HG03039 (cell line): ENCODE results near the gene BEND6.
"Not testable (repeated sequence)": the region's sequence is repeated elsewhere in the genome, so short reads cannot be mapped to it uniquely, and the experiment has no call there.

Experiments
- ATAC-seq: cut with Tn5 transposase; IDR thresholded peaks from one replicate; pipeline ENCODE4 v1.9.1; 2021; ENCODE audit warnings: mild to moderate bottlenecking, moderate library complexity; ENCODE audit not compliant: unreplicated experiment

Gene BEND6

DNA sequence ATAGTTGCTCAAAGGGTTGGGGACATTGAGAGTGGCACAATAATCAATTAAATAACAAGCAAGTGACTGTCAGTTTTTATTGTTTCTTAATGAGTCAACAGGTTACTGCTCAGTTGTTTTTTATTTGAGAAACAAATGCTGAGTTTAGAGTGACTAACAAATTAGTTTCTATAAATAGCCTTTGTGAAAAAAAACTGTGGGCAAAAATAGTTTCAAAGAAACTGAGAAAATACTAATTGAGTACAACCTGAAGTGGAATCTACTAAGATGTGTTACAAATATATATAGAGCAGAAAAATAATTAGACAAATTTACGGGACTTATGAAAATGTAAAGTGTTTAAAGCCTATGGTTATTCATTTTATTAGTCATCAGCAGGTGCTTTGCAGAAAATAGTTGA lies 22.3 kb downstream of the BEND6 start:
- ATAC-seq = no peak

DNA sequence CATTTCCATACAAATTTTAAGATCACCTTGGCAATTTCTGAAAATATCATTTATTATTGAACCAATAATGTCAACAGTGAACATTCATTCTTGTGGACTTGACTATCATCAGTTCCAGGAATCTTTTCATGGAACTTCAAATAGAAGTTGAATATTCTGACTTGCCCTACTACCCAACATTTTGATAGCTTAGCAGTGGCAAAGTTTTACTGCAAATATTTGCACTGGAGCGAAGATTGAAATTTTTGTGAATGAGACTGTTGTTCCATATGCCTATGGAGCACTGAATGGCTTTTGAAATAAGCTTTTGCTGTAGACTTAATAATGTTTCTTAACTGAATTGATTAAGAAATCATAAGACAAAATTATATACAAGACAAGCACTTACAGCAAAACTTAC lies 23.6 kb downstream of the BEND6 start:
- ATAC-seq = no peak

DNA sequence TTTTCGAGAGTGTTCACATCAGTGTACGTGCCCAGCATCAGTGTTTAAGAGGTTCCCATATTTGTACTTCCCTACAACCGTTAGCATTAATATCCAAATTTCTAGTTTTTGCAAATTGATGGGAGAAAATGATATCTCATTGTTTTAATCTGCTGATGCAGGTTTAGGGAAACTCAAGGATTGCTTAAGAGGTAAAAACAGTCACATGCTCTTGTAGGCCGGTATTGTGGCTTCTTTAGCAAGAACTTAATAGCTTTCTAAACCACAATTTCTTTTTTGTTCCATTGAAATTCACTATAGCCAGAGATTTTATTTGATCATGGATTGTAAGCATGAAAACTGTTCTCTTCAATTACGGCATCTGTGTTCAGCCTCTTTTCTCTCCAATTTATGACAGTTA lies 29.5 kb downstream of the BEND6 start:
- ATAC-seq = no peak

DNA sequence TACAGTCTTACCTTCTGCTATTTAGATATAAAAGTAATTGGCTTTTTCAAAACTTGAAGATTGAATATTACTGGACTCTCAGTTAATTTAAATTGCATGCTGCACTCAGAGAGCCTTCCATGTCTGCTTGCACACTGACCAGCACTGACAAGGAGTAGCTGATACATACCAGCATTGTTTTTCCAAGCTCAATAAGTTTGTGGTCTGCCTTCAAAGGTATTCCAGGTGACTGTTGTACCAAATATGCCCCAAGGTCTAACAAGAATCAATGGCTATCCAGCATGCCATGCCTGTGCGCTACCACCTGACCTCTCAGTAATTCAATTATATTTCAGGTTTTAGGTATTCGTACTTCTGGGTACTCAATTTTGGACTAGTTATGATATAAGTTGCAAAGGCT lies 30.0 kb downstream of the BEND6 start:
- no peak for ATAC-seq

DNA sequence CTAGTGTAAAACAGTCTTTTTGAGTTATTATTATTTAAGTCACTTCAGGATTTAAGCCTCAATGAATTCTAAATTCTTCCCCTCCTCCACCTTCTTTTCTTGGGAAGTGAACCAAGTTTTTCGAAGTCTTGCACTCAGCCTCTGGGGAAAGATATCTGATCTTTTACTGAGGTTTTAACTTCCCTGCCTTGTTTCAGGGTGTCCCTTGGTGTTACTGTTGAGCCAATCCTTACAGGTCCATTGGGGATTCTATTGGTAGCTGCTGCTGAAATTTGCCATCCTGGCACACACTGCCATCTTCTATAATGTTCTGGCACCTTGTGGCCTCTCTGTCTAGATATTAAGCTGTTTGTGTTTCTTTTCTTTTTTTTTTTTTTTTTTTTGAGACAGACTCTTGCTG lies 31.7 kb downstream of the BEND6 start:
- no peak for ATAC-seq

DNA sequence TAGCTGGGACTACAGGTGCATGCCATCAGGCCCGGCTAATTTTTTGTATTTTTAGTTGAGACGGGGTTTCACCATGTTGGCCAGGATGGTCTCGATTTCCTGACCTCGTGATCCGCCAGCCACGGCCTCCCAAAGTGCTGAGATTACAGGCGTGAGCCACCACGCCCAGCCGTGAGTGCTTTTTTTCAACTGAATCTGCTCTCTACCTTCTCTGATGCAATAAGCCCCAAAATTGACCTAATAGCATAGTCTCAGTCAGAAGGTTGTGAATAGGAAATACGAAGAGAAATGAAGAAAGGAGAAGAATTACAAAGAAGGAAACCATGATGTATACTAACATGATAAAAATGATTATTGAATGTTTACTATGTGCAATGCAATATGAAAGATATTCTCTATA lies 33.2 kb downstream of the BEND6 start:
- no peak for ATAC-seq

DNA sequence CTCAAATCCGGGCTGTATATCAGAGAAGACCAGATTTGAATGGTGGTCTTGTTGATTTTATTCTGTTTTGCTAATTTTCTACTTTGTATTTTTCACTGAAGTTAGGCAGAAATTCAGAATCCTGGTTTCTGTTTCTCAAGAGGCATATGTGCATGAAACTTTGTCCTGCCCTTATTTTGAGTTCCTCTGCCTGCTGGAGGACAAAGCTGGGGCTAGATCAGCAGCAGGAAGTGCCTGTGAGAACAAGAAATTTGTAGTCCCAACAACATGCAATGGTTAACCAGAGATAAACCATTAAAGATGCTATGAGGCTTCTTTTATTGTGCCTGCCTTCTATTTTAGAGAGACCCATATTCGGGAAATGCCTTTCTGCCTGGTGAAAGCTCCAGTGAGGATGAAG lies 37.1 kb downstream of the BEND6 start:
- ATAC-seq = no peak

DNA sequence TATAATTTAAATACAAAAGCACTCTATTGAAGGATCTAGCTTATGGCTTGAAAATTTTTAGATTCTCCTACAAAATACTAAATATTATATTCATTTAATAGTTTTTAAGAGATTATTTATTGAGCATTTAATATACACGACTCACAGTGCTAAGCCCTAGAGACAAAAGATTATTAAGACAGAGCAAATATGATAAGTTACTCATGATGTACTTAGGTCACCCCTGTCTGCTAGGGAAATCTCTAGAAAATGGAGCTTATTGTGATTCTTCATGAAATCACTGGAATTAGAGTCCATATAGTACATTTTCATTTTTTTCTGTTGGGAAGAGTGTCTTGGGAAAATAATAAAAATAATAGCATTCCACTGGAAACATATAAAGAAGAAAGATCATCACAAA lies 37.8 kb downstream of the BEND6 start:
- ATAC-seq = no peak

DNA sequence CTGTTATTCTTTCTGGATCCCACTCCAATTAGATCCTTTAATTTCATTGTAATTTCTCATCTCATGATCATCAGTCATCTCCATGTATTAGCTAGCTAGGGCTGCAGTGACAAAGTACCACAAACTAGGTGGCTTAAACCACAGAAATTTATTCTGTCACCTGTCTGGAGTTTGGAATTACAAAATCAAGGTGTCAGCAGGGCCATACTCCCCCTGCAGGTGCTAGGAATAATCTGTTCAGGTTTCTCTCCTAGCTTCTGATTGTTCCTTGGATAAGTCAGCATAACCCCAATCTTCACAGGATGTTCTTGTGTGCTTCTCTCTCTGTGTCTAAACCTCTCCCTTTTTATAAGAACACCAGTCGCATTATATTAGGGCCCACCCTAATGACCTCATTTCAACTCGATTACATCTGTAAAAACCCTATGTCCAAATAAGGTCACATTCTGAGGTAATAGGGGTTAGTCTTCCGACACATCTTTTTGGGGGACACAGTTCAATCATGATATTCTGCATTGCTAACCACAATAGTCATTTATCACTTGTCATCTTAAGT lies 40.5 kb downstream of the BEND6 start:
- no peak for ATAC-seq

DNA sequence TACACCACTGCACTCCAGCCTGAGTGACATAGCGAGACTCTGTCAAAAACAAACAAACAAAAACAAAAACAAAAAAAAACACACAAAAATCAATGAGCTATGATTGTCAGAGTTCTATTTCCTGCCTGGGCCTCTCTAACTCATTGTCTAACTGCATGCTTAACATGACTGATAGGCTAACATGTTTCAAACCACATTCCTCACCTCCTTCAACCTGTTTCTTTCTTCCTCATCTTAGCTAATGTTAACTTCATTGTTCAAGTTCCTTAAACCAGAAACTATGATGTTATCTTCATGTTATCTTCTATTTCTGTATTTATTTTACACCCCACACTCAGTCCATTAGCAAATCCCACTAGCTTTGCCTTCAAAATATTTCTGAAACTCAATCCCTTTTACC lies 41.5 kb downstream of the BEND6 start:
- ATAC-seq = no peak

DNA sequence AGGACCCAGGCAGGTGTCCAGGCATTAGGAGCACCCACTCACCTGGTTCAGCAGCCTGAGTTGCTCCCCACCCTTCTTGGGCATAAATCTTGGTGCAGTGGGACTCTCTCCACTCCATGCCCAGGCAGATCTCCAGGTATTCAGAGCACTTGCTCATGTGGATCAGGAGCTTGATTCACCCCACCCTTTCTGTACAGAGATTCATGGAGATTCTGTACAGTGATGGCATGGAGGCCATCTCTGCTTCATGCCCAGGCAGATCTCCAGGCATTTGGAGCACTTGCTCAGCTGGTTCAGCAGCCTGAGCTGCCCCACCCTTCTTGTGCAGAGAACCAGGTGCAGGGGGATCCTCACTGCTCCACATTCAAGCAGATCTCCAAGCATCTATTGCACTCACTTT lies 44.1 kb downstream of the BEND6 start:
- ATAC-seq = no peak

DNA sequence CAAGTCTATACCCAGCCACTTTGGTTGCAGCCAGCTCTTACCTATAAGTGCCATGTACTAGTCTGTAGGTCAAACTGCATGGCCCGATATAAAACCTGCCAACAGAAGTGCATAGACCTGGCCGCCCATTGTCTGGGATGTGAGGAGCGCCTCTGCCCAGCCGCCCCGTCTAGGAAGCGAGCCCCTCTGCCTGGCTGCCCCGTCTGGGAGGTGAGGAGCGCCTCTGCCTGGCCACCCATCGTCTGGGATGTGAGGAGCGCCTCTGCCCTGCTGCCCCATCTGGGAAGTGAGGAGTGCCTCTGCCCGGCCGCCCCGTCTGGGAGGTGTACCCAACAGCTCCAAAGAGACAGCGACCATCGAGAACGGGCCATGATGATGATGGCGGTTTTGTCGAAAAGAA lies 44.8 kb downstream of the BEND6 start:
- ATAC-seq = not testable (repeated sequence)

DNA sequence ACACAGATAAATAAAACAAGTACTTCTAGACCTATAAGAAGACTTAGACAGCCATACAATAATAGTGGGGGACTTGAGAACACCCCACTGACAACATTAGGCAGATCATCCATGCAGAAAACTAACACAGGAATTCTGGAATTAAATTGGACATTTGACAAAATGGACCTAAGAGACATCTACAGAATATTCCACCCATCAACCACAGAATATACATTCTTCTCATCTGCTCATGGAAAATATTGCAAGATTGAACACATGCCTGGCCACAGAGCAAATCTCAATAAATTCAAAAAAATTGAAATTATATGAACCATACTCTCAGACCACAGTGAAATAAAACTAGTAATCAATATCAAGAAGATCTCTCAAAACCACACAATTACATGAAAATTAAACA lies 47.3 kb downstream of the BEND6 start:
- no peak for ATAC-seq

DNA sequence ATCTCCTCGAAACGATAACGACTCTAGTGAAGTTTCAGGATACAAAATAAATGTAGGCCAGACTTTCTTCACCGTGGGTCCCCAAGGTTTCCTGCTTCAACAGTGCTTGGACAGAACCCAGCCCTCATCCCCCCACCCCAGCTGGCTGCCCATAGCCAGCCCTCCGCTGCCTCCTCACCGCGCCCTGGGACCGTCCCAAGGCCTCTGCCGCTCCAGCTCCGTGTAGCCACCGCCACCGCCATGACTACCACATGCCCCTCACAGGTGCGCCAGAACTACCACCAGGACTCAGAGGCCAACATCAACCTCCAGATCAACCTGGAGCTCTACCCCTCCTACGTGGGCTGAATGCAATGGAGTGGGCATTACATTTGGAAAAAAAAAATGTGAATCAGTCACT lies 49.4 kb downstream of the BEND6 start:
- no peak for ATAC-seq

DNA sequence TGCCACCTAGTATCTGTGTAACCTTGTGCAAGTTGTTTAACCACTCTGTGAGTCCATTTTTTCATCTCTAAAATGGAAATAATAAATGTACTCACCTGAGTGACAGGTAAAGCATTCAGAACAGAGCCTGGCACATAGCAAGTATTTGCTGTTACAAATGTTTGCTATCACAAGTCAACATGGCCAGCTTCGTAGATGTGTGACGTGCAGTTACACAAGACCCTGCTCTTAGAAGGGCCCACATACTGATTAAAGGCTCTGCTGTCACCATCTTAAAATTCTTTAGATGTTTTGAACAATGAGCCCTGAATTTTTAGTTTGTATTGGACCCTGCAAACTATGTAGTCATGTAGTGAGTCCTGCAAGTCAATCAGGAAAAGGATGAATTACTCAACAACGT lies 51.2 kb downstream of the BEND6 start:
- no peak for ATAC-seq

DNA sequence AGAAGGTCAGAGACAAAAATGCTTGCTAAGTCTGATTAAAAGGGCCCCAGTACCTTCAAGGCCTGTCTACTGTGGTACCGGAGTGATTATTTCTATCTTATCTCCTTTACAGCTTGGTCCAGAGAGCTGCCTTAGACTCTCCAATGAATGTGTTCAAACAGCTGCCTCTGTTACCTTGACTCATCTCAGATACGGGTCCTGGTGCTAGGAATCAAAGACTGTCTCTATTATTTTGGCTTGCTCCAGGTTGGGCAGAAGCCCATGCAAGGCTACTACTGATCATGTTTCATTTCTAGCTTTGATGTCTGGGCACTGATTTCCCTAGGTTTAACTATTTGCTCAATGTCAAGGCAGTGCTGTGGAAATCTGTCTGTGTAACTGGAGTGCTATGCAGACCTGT lies 53.2 kb downstream of the BEND6 start:
- not testable (repeated sequence) for ATAC-seq

DNA sequence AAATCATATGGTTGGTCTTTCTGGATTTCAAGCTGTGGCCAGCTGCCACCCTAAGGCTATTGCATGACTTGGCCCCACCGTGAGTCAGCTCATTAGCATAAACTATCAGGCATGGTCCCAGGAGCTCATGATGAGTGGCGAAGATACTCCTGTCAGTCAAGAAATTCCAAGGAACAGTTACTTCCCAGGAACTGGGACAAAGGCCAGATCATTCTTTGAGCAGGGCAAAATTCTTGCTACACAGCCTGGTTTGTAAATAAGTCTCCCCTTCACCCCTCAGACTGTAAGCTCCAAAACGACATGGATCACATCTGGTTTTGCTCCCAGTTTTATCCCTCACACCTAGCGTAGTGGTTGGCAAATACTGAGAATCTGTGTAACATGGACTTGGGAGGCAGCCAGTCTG lies 58.6 kb downstream of the BEND6 start:
- ATAC-seq = no peak

DNA sequence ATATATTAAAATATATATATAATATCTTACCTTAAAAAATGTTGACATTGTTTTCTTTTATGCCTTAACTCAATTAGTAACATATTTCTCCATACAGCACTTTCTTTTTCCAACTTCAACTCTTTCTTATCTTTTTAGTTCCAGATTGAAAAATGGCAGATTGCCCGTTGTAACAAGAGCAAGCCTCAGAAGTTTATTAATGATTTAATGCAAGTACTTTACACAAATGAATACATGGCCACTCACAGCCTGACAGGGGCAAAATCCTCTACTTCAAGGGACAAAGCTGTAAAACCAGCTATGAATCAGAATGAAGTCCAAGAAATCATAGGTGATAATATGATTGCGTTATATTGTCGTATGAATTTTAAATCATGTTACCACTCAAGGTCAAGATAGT lies 62.2 kb downstream of the BEND6 start:
- no peak for ATAC-seq

DNA sequence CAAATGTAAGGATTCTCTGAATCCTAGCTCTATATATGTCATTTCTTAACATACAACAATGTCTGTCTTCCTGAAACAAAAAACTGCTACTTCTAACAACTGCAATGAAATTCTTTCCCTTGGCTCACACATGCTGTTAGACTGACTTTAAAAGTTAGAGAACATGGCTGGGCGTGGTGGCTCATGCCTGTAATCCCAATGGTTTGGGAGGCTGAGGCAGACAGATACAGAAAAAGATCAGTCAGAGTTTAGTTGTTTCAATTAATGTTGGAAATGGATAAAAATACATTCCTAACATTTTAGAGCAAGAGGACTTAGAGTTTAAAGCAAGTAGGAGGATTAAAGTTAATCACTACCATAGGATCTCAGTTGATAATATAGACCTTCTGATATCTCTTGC lies 62.9 kb downstream of the BEND6 start:
- no peak for ATAC-seq

DNA sequence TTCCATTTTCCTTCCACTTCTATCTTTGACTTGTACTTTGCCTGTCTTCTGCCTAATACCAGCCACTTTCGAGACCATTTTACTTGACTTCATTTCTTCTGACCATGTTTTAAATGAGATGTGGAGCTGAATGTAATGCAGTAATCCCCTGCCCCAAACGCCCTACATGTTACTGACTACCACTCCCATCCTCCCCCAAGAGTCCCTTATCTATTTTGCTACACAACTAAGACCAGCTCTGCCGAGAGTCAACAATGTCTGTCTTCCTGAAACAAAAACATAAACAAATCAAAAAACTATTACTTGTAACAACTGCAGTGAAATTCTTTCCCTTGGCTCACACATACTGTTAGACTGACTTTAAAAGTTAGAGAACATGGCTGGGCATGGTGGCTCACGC lies 64.5 kb downstream of the BEND6 start:
- no peak for ATAC-seq

DNA sequence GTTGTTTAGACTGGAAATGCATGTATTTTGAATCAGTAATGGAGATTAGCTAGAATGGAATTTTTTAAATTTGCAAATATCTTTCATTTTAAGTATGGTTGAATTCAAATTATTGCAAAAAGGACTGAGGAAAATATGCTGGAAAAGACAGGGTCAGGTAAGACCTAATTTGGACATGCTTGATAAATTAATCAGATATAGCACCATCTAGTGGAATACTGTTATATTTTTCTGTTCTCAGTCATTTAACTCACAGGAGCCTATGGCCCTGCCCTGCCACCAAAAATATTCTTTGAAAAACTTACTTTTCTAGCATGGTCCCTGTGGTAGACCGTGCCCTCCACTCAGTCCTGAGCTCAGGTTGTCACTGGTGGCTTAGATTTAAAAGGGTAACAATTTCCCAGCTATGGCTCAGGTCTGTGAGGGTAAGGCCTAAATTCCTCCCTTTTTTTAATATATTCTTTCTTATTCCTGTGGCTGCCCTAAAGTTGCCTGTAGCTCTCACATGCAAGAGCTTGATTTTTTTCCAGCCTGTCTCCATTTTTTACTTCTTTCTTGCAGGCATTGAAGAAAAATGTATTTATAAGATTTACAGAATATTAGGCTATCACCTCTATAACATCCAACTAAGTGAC lies 66.3 kb downstream of the BEND6 start:
- peak; percentile 70 for ATAC-seq

DNA sequence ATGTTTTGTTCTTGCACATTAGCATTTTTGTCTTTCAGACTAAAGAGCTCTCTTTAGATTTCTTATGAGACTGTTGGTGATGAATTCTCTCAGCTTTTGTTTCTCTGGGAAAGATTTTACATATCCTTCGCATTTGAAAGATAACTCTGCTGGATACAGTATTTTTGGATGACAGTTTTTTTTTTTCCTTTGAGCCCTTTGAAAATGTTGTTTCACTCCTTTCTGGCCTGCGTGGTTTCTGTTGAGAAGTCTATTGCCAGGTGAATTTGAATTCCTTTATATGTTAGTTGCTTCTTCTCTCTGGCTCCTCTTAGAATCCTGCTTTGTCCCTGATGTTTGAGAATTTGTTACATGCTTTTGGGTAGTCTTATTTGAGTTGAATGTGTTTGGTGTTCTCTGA lies 69.4 kb downstream of the BEND6 start:
- ATAC-seq = no peak

DNA sequence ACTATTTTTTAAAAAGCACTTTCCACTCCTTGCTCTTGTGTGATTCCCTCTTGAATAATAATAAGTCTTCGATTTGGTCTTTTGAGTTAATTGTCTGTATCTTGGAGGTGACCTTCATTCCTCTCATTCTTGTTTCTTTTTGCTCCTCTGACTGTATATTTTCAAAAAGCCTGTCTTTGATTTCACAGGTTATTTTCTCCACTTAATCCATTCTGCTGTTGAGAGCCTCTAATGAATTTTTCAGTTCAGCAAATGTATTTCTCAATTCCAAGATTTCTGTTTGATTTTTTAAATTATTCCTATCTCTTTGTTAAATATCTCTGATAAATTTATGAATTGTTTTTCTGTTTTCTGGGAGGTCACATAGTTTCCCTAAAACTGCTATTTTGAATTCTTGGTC lies 69.9 kb downstream of the BEND6 start:
- ATAC-seq = no peak
